ENCODE data around the gene WHRN.

WHRN gene

DNA sequence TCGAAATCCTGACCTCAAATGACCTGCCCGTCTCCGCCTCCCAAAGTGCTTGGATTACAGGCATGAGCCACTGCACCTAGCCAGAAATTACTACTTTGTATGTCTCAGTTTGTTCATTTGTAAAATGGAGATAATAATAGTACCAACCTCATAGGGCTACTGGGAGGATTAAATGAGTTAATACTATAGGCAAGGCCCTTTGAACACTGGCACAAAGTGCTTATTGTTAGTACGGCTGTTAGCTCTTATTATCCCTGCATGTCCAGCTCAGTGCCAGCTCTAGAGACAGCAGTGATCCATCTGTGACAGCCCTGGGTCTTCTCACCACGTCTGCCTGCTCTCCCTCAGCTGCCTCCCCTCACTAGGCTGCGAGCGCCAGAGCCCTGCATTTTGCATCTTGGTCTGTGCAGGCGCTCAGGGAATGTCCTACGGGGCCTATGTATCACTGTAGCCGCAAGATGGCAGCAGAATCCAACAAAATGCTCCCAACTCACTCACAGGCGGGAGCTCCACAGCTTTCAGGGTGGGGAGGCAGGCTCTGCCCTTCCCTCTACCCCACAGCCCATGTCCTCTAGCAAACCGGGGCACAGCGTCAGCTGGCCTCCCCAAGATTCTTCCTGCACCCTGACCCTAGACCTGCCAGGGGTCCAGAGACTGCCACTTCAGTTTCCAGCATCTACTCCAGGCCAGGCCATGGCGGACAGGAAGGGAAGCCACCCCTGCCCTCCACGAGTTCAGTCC lies 99.8 kb downstream of the WHRN start:
- peak; percentile 83 for DNase-seq (ENCODE audit: low spot score)
- TF ChIP-seq, protein P1, sequence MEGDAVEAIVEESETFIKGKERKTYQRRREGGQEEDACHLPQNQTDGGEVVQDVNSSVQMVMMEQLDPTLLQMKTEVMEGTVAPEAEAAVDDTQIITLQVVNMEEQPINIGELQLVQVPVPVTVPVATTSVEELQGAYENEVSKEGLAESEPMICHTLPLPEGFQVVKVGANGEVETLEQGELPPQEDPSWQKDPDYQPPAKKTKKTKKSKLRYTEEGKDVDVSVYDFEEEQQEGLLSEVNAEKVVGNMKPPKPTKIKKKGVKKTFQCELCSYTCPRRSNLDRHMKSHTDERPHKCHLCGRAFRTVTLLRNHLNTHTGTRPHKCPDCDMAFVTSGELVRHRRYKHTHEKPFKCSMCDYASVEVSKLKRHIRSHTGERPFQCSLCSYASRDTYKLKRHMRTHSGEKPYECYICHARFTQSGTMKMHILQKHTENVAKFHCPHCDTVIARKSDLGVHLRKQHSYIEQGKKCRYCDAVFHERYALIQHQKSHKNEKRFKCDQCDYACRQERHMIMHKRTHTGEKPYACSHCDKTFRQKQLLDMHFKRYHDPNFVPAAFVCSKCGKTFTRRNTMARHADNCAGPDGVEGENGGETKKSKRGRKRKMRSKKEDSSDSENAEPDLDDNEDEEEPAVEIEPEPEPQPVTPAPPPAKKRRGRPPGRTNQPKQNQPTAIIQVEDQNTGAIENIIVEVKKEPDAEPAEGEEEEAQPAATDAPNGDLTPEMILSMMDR (IDR thresholded peaks at IDR 0.05; ENCODE audit: extremely low read depth, missing control alignments): peak; percentile 59

DNA sequence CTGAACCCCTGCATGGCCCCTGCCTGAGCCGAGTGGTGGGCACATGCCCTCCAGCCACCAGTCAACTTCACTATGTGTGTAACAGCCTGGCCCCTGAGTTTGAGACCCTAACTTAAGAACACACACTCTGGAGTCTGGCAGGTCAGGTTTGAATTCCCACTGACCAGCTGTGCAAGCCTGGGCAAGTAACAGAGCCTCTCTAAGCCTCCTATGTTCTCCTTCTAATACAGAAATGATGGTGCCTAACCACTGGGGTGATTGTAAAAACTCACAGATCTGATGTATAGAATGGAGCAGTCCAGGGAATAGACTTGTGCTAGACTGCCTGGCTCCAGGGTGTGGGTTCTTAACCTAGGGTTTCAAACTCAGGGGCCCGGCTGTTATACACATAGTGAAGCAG lies 100.7 kb downstream of the WHRN start:
- TF ChIP-seq, protein P1 (IDR thresholded peaks at IDR 0.05; ENCODE audit: extremely low read depth, missing control alignments): no peak
- no peak for DNase-seq (ENCODE audit: low spot score)

DNA sequence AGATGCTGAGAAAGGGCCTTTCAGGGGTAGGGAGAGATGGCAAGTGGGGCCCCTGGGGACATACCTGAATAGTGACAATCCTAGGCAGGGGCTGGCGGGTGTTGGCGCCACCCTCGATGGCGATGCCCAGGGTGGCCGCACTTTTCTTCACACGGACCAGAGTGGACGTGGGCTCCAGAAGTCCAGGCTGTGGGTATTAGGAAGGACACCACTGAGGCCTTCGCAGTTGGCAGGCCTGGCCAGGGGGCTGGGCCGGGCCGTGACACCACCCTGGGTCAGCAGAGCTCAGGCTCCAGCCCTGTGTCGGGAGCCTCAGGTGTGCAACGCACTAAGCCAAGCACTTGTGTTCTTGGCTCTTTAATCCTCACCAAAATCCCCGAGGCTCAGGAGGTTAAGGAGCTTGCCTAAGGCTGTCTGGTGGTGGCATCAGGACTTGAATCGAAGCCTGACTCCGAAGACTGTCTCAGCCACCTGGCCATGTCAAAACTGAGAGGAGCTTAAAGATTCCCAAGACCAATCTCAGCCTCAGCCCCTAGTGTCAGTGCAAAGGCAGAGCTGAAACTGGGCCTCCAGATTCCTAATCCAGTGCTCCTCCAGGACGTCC lies 102.0 kb downstream of the WHRN start:
- no peak for DNase-seq (ENCODE audit: low spot score)
- TF ChIP-seq, protein P1 (IDR thresholded peaks at IDR 0.05; ENCODE audit: extremely low read depth, missing control alignments): no peak

DNA sequence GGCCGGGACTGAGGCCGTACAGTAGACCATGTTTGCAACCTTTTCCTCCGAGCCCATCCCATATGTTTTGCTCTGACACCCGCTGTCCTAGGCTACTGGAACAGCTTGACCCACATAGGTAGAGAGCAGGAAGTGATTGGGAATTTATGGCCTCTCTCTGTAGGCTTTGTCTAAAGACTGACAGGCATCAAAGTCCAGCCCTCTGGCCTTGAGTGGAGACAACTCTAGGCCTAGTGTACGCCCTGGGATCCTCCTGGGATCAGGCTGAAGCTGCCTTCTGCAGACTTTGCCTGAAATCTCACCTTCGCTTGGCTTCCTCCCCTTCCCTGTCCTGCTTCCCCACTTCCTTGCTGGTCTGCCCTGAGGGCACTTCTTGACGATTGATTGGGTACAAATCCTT lies 103.9 kb downstream of the WHRN start:
- no peak for DNase-seq (ENCODE audit: low spot score)
- TF ChIP-seq, protein P1 (IDR thresholded peaks at IDR 0.05; ENCODE audit: extremely low read depth, missing control alignments): no peak

DNA sequence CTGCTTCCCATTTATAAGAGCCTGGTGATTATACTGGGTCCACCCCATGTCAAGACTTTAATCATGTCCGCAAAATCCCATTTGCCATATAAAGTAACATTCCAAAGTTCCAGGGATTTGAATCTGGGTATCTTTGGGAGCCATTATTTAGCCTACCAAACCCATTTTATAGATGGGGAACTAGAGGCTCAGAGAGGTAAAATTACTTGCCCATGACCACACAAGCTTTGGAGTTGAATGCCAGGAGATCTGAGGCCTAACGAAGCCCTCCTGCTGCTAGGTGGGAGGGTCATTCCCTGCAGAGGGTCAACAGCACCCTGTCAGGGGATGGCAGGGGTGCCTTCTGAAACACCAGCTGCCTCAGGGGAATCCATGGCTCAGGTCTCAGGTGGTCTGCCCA lies 104.5 kb downstream of the WHRN start:
- TF ChIP-seq, protein P1 (IDR thresholded peaks at IDR 0.05; ENCODE audit: extremely low read depth, missing control alignments): no peak
- DNase-seq (ENCODE audit: low spot score): no peak

DNA sequence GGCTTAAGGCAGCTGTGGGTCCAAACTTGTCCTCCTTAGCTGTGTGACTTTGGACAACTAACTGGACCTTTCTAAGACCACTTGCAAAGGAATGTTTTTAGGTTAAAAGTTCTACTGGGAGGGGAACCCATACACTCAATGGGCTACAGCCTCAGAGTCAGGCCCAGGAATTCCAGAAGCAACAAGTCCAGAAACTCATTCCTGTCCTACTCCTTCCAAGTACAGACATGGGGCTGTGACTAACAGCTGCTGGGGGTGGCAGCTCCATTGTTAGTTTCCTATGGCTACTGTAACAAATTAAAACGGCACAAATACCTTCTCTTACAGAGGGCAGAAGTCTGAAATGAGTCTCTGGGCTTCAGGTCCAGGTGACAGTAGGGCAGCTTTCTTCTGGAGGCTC lies 105.1 kb downstream of the WHRN start:
- no peak for DNase-seq (ENCODE audit: low spot score)
- TF ChIP-seq, protein P1 (IDR thresholded peaks at IDR 0.05; ENCODE audit: extremely low read depth, missing control alignments): no peak

DNA sequence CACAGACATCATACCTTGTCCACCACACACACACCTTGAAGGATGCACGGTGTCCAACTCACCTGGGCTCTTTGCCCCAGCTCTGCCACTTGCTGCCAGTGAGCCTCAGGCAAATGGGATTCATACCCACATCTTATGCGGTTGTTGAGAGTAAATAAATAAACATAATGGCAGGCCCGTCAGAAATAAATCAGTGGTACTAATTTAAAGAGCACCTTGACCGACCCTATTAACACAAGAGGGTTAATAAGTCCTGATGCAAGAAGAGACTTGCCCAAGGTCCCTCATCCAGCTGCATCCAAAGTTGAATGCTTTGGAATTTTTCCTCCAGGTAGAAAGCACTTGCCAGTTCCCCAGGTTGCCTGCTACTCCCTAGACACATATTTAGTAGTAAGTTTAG lies 105.9 kb downstream of the WHRN start:
- TF ChIP-seq, protein P1 (IDR thresholded peaks at IDR 0.05; ENCODE audit: extremely low read depth, missing control alignments): no peak
- DNase-seq (ENCODE audit: low spot score): no peak
